Urinary bladder (tissue), 4 donors: ENCODE results near the gene SLC9B2. TPM values are rescaled to one million over a fixed set of nuclear protein-coding genes. Genes with fewer than 3 reads are reported as not detected.

ENCODE experiments used
- DNase-seq: peaks from one replicate; pipeline ENCODE4 v3.0.0-alpha.2; 2015; ENCODE audit errors: extremely low spot score
- H3K27ac ChIP-seq: one replicate; pipeline ENCODE4 v1.5.1; 2013; ENCODE audit warnings: low read depth, mild to moderate bottlenecking, moderate library complexity
- H3K36me3 ChIP-seq: one replicate; pipeline ENCODE4 v1.6.1; 2013; ENCODE audit warnings: mild to moderate bottlenecking, moderate library complexity; ENCODE audit not compliant: insufficient read depth
- H3K4me1 ChIP-seq: one replicate; pipeline ENCODE4 v1.6.1; 2013; ENCODE audit warnings: mild to moderate bottlenecking, moderate library complexity; ENCODE audit not compliant: insufficient read depth
- H3K4me3 ChIP-seq: one replicate; pipeline ENCODE4 v1.5.1; 2013; ENCODE audit warnings: low read depth, low read length
- WGBS: extraction: QIAGEN DNeasy Blood & Tissue Kit; methylation state at CpG from one replicate; pipeline ENCODE4 v1.1.7; 2013; 5-methylcytosine and 5-hydroxymethylcytosine counted together
- polyA plus RNA-seq: library from polyadenylated mRNA; stranded (reverse); fragments of 200-250 nt; gene quantifications from one replicate; pipeline ENCODE4 v1.2.3, GENCODE V29; 2013
- total RNA-seq: library from RNA; depleted of rRNA; stranded (reverse); fragments of >200 nt; gene quantifications from one replicate; pipeline ENCODE4 v1.2.3, GENCODE V29; 2014
- donor health status: healthy with polysubstance abuse.
- donor health status: healthy.

The SLC9B2 gene
- total and polyA plus RNA-seq, 2 donors: 14.9 to 22.8 TPM

- no peak for DNase-seq
- no peaks in the 10 kb centered on the region for H3K36me3 ChIP-seq
- no peak overlapping the region for H3K27ac ChIP-seq
- H3K4me3 ChIP-seq: no peak overlapping the region
- 92% methylated on average over 2 of the region's 2 CpGs for WGBS
- no peaks in the 10 kb centered on the region for H3K4me1 ChIP-seq
Observed at GRCh38 chr4:103067841-103068547, 8.6 kb downstream of the SLC9B2 start.

GRCh38 chr4:103060453-103061148, 16.0 kb downstream of the SLC9B2 start:
- Histone ChIP-seq H3K4me1 (no peaks in the 10 kb centered on the region), H3K27ac (no peak overlapping the region), H3K4me3 (no peak overlapping the region), H3K36me3 (no peaks in the 10 kb centered on the region)
- no peak for DNase-seq
- WGBS: 97% methylated on average over 2 of the region's 2 CpGs

- 97% methylated on average over 3 of the region's 3 CpGs for WGBS
- DNase-seq: no peak
- Histone ChIP-seq H3K4me1 (no peaks in the 10 kb centered on the region), H3K27ac (no peak overlapping the region), H3K4me3 (no peak overlapping the region), H3K36me3 (no peaks in the 10 kb centered on the region)
Observed at GRCh38 chr4:103054030-103054429, 22.5 kb downstream of the SLC9B2 start.

GRCh38 chr4:103052779-103053178, 23.8 kb downstream of the SLC9B2 start:
- Histone ChIP-seq H3K36me3 (no peaks in the 10 kb centered on the region), H3K4me3 (no peak overlapping the region), H3K4me1 (no peaks in the 10 kb centered on the region), H3K27ac (no peak overlapping the region)
- 88% methylated on average over 3 of the region's 3 CpGs for WGBS
- DNase-seq: no peak

GRCh38 chr4:103052145-103052544, 24.4 kb downstream of the SLC9B2 start:
- no peaks in the 10 kb centered on the region for H3K36me3 ChIP-seq
- DNase-seq: no peak
- no peaks in the 10 kb centered on the region for H3K4me1 ChIP-seq
- WGBS: 94% methylated on average over 3 of the region's 3 CpGs
- H3K27ac ChIP-seq: no peak overlapping the region
- no peak overlapping the region for H3K4me3 ChIP-seq

- WGBS: 42% methylated on average over 2 of the region's 2 CpGs
- no peaks in the 10 kb centered on the region for H3K36me3 ChIP-seq
- no peak overlapping the region for H3K4me3 ChIP-seq
- H3K4me1 ChIP-seq: no peaks in the 10 kb centered on the region
- no peak overlapping the region for H3K27ac ChIP-seq
- no peak for DNase-seq
Observed at GRCh38 chr4:103050736-103051436, 25.7 kb downstream of the SLC9B2 start.

GRCh38 chr4:103046416-103047290, 29.9 kb downstream of the SLC9B2 start:
- DNase-seq: no peak
- no peaks in the 10 kb centered on the region for H3K36me3 ChIP-seq
- 49% methylated on average over 5 of the region's 5 CpGs for WGBS

GRCh38 chr4:103044183-103044582, 32.4 kb downstream of the SLC9B2 start:
- H3K4me1 ChIP-seq: no peaks in the 10 kb centered on the region
- no peaks in the 10 kb centered on the region for H3K36me3 ChIP-seq
- WGBS: 86% methylated on average over 2 of the region's 2 CpGs
- DNase-seq: no peak
- H3K4me3 ChIP-seq: no peak overlapping the region
- H3K27ac ChIP-seq: no peak overlapping the region

More at GRCh38 chr4:103046416-103047290, 29.9 kb downstream of the SLC9B2 start:
- Histone ChIP-seq H3K4me1 (no peaks in the 10 kb centered on the region), H3K27ac (no peak overlapping the region), H3K4me3 (no peak overlapping the region)

GRCh38 chr4:103036169-103036568, 40.4 kb downstream of the SLC9B2 start:
- Histone ChIP-seq H3K4me3 (no peak overlapping the region), H3K27ac (no peak overlapping the region), H3K4me1 (no peaks in the 10 kb centered on the region), H3K36me3 (no peaks in the 10 kb centered on the region)
- DNase-seq: no peak
- 99% methylated on average over 2 of the region's 2 CpGs for WGBS

- Histone ChIP-seq H3K4me3 (no peak overlapping the region), H3K27ac (no peak overlapping the region), H3K36me3 (no peaks in the 10 kb centered on the region), H3K4me1 (no peaks in the 10 kb centered on the region)
- 63% methylated on average over 2 of the region's 2 CpGs for WGBS
- DNase-seq: no peak
Observed at GRCh38 chr4:103032574-103032973, 44.0 kb downstream of the SLC9B2 start.

- no peak for DNase-seq
- no peak overlapping the region for H3K27ac ChIP-seq
- peaks cover 2% of the 10 kb centered on the region for H3K36me3 ChIP-seq
- no peaks in the 10 kb centered on the region for H3K4me1 ChIP-seq
- 95% methylated on average over 3 of the region's 3 CpGs for WGBS
- no peak overlapping the region for H3K4me3 ChIP-seq
Observed at GRCh38 chr4:103030791-103031190, 45.8 kb downstream of the SLC9B2 start.

GRCh38 chr4:103029300-103029699, 47.3 kb downstream of the SLC9B2 start:
- H3K27ac ChIP-seq: no peak overlapping the region
- peaks cover 2% of the 10 kb centered on the region for H3K36me3 ChIP-seq
- H3K4me1 ChIP-seq: no peaks in the 10 kb centered on the region
- H3K4me3 ChIP-seq: no peak overlapping the region
- 88% methylated on average over 1 of the region's 1 CpG for WGBS
- DNase-seq: no peak

GRCh38 chr4:103026868-103027267, 49.7 kb downstream of the SLC9B2 start:
- Histone ChIP-seq H3K4me3 (no peak overlapping the region), H3K36me3 (peaks cover 2% of the 10 kb centered on the region), H3K4me1 (no peaks in the 10 kb centered on the region), H3K27ac (no peak overlapping the region)
- no peak for DNase-seq
- 97% methylated on average over 1 of the region's 1 CpG for WGBS
